Kidney (tissue), 14 donors: ENCODE results near the gene MACROD2. TPM values are rescaled to one million over a fixed set of nuclear protein-coding genes. Genes with fewer than 3 reads are reported as not detected.

Experiments used
- DNase-seq, 5 donors: peaks; one replicate each; pipeline ENCODE4 v3.0.0-alpha.2; 2013 to 2020
- FAIRE-seq: peaks from 2 replicates; lab custom pipeline; 2012; peaks lifted over from hg19 to GRCh38; lab: Jason Lieb, UNC
- H3K27ac ChIP-seq, 2 donors: one replicate each; pipeline ENCODE4 v1.7.0; 2013; ENCODE audit warnings: low read depth in 2 of 2, low read length in 2 of 2, inconsistent platforms in 1 of 2
- H3K27me3 ChIP-seq: one replicate; pipeline ENCODE4 v1.7.1; 2013; ENCODE audit warnings: low read length, inconsistent platforms; ENCODE audit not compliant: control insufficient read depth, insufficient read depth
- H3K36me3 ChIP-seq, 3 donors: one replicate each; pipeline versions ENCODE4 v1.7.0 to v1.7.1; 2013; ENCODE audit warnings: low read length in 3 of 3, control low read depth in 1 of 3, inconsistent platforms in 1 of 3; ENCODE audit not compliant: insufficient read depth in 3 of 3, control insufficient read depth in 2 of 3
- H3K4me1 ChIP-seq, 3 donors: one replicate each; pipeline versions ENCODE4 v1.7.0 to v1.7.1; 2013; ENCODE audit warnings: low read length in 3 of 3, inconsistent platforms in 1 of 3, low read depth in 1 of 3; ENCODE audit not compliant: control insufficient read depth in 2 of 3, insufficient read depth in 2 of 3
- H3K4me3 ChIP-seq, 3 donors: one replicate each; pipeline versions ENCODE4 v1.7.0 to v1.8.1; 2013; ENCODE audit warnings: low read length in 3 of 3, control low read depth in 1 of 3, inconsistent platforms in 1 of 3
- H3K9ac ChIP-seq, 3 donors: one replicate each; pipeline versions ENCODE4 v1.7.0 to v1.7.1; 2013; ENCODE audit warnings: low read length in 3 of 3, control low read depth in 1 of 3, inconsistent platforms in 1 of 3
- H3K9me3 ChIP-seq, 3 donors: one replicate each; pipeline versions ENCODE4 v1.7.0 to v1.7.1; 2013; ENCODE audit warnings: low read length in 3 of 3, control low read depth in 1 of 3, inconsistent platforms in 1 of 3; ENCODE audit not compliant: control insufficient read depth in 2 of 3, insufficient read depth in 1 of 3
- intact Hi-C: fragments of 100-400 bp; cut with DNase I; formaldehyde crosslinking; loops from one replicate; pipeline ENCODE4 v1.11.1; 2022
- polyA plus RNA-seq: library from polyadenylated mRNA; stranded (reverse); fragments of 350-450 nt; fragmentation: Illumina TruSeq; extraction: RNeasy Lipid Tissue Mini Kit (QIAGEN cat#74804); gene quantifications from one replicate; pipeline ENCODE4 v1.2.3, GENCODE V29; 2014; ENCODE audit warnings: low read depth, low replicate concordance; ENCODE audit not compliant: insufficient read depth
- total RNA-seq: library from RNA; stranded (reverse); fragmentation: NEBNext Ultra II Directional; extraction: Animal tissue kit (Norgen Biotek cat#: 25700); gene quantifications from one replicate; pipeline ENCODE4 v1.2.1, GENCODE V29; 2021
- TF ChIP-seq, protein P1 (sequence below): IDR thresholded peaks from 3 replicates; pipeline ENCODE4 v1.5.1; 2012; ENCODE audit warnings: mild to moderate bottlenecking, moderate library complexity, borderline replicate concordance; ENCODE audit not compliant: insufficient read depth; ENCODE audit errors: extremely low read depth
- donor health status: control.
- donor health status: control.
- donor health status: control.
- donor health status: control.
- donor health status: control.
- donor health status: DM: yes; HTN: yes; CAD: no.
- donor health status: Normal renal cell carcinoma (clear cell type).

The MACROD2 gene
- total and polyA plus RNA-seq, 2 donors from 2014 or later, result 3.0 to 10.0 TPM

DNA sequence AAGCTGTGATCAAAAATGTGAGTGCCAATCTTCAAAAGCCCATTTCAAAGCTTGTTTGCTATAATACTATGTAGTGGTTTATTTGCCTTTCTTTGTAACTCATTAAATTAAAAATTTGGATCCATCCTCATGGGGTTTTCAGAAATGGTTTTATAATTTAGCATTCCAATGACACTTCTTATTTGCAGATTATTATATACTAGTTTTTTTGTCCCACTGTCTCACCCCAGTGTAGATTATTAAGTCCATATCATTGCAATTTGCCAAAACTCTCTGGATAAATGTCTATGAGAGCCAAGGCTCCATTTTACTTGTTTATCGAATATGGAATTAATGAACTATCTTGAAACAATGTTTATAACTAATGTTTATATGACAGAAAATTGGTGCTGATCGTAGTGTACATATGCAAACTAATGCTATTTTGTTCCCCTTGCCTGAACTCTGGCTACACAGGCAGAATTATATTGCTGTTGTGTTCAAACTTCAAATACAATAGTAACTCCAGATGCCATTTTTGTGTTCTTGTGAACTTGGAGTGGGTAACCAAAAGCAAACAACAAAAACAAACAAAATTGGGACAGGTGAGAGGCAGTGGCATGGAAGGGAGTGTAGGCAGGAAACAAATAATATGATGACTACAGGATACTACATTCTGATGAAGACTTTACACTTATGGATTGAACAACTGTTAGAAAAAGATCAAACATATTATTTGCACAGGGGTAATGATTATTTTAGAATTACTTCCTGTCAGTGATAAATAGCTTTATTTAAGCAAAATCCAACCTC is 649.2 kb downstream of the MACROD2 start:
- H3K27me3 ChIP-seq, result no peaks in the 10 kb centered on the region
- H3K27ac ChIP-seq, result no peak overlapping the region
- no peak overlapping the region for H3K4me3 ChIP-seq
- TF ChIP-seq, protein P1, sequence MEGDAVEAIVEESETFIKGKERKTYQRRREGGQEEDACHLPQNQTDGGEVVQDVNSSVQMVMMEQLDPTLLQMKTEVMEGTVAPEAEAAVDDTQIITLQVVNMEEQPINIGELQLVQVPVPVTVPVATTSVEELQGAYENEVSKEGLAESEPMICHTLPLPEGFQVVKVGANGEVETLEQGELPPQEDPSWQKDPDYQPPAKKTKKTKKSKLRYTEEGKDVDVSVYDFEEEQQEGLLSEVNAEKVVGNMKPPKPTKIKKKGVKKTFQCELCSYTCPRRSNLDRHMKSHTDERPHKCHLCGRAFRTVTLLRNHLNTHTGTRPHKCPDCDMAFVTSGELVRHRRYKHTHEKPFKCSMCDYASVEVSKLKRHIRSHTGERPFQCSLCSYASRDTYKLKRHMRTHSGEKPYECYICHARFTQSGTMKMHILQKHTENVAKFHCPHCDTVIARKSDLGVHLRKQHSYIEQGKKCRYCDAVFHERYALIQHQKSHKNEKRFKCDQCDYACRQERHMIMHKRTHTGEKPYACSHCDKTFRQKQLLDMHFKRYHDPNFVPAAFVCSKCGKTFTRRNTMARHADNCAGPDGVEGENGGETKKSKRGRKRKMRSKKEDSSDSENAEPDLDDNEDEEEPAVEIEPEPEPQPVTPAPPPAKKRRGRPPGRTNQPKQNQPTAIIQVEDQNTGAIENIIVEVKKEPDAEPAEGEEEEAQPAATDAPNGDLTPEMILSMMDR, result no peak
- no peak for DNase-seq
- no peak overlapping the region for H3K9ac ChIP-seq
- H3K4me1 ChIP-seq, result no peaks in the 10 kb centered on the region
- intact Hi-C loops, result no loop called here
- no peaks in the 10 kb centered on the region for H3K36me3 ChIP-seq
- no peak for FAIRE-seq
- H3K9me3 ChIP-seq, result peaks cover 0 to 17% (median 0%) of the 10 kb centered on the region in 3 donors

- TF ChIP-seq, protein P1, result no peak
- H3K36me3 ChIP-seq, result no peaks in the 10 kb centered on the region
- no peak overlapping the region for H3K4me3 ChIP-seq
These were observed 651.7 kb downstream of the MACROD2 start for GRCh38 chr20:14647016-14647415.

GRCh38 chr20:14649662-14650061 is 654.3 kb downstream of the MACROD2 start:
- Histone ChIP-seq H3K27me3 (no peaks in the 10 kb centered on the region), H3K36me3 (no peaks in the 10 kb centered on the region), H3K4me3 (no peak overlapping the region), H3K9ac (no peak overlapping the region), H3K27ac (no peak overlapping the region), H3K9me3 (no peaks in the 10 kb centered on the region), H3K4me1 (no peaks in the 10 kb centered on the region)
- intact Hi-C loops, result no loop called here
- FAIRE-seq (no peak), DNase-seq (no peak)
- TF ChIP-seq, protein P1, result no peak

More at GRCh38 chr20:14647016-14647415, 651.7 kb downstream of the MACROD2 start:
- Histone ChIP-seq H3K27me3 (no peaks in the 10 kb centered on the region), H3K9me3 (peaks cover 0 to 5% (median 0%) of the 10 kb centered on the region in 3 donors), H3K4me1 (no peaks in the 10 kb centered on the region), H3K9ac (no peak overlapping the region), H3K27ac (no peak overlapping the region)
- no peak for DNase-seq
- FAIRE-seq, result no peak
- intact Hi-C loops, result no loop called here
